Body of pancreas (tissue), 4 donors: ENCODE measurements around the gene DYNLL1.

ENCODE experiments used
- CTCF ChIP-seq, 7 experiments: fragments of 450-650 bp in 4 of 7; fragments of 200-600 bp in 3 of 7; sonication (generic) in 3 of 7; IDR thresholded peaks; one replicate each; pipeline ENCODE4 v1.5.1; 2016 to 2019; ENCODE audit warnings: antibody characterized with exemption in 7 of 7
- POLR2A ChIP-seq, 3 donors: fragments of 450-650 bp; IDR thresholded peaks; one replicate each; pipeline ENCODE4 v1.6.1; 2016; ENCODE audit warnings: antibody characterized with exemption in 3 of 3, mild to moderate bottlenecking in 2 of 3

- TF ChIP-seq CTCF (IDR thresholded peaks at IDR 0.05), result no peak
- TF ChIP-seq POLR2A (IDR thresholded peaks at IDR 0.05), result no peak
Observed at GRCh38 chr12:120538281-120539156, 42.6 kb downstream of the DYNLL1 start.
